NCI-H774 (cell line): ENCODE measurements around the gene AGAP1.

ENCODE experiments used
- DNase-seq: peaks from one replicate; lab custom pipeline; 2025; lab: John Stamatoyannopoulos, UW

AGAP1 gene

DNA sequence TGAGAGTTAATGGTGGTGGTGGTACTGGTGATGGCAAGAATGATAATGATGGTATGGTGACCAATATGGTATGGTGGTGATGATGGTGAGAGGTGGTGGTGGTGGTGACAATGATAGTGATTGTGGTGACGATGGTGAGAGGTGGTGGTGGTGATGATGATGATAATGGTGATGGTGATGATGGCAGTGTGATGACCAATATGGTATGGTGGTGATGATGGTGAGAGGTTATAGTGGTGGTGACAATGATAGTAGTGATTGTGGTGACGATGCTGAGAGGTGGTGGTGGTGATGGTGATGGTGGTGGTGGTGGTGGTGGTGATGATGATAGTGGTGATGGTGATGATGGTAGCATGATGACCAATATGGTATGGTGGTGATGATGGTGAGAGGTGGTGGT, 505.2 kb downstream of the AGAP1 start:
- DNase-seq = no peak

DNA sequence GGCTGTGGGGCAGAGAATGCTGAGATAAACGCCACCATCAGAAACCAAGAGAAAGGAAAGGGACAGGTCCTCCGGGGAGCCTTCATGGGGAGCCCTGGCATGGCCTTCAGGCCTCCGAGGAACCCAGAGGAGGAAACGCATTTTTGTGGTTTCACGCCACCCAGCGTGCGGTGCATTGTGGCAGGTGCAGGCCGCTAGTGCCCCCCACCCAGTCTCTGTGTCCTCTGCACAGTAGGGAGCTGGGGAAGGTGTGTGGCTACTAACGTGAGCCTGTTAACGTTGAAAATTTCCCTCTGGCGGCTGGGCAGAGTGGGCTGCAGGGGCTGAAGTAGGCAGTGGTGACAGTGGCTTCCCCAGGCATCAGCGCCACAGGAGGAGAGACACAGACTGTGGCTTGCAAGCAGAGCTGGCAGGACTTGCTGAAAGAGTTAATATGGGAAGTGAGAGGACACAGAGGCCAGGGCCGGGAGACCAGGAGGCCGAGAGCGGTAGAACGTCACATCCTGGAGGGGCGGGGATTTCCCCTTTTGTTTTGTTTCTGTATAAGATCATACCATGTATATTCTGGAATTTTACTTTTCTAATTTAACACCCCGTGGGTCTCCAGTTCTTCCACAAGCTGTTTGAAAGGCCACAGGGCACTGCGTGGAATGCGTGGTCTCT, 507.5 kb downstream of the AGAP1 start:
- DNase-seq = no peak

DNA sequence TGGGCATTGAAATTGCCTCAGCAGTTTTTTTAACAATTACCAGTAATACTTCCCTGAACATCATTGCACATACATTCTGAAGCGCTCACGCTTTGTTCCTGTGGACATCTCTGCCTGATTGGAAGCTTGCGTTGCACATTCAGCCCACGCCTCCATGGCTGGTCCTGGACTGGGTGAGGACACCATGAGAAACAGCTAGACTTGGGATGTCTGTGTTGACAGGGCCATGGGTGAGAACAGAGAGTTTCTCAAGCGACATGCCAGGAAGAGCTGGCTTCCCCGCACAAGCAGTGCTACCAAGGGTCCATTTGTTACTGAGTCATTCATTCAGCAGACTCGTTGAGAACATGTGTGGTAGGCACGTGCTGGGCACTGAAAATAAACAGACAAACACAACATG, 508.0 kb downstream of the AGAP1 start:
- no peak for DNase-seq

DNA sequence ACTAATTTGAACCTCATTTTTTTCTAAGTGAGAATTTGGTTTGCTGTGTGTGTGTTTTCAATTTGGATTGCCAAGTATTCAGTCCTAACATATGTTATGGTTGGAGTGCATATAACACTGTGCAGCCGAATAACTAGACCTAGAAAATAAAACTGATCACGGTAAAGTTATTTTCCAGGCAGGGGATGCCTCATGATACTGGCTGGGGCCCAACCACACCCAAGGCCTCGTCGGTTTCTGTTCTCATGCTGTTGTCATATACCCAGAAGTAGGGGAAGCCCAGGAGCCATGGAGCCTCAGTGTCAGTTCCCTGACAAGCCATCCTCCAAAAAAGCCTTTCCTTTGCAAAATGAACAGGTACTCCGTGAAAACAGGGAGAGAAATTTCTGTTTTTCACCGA, 514.2 kb downstream of the AGAP1 start:
- no peak for DNase-seq

DNA sequence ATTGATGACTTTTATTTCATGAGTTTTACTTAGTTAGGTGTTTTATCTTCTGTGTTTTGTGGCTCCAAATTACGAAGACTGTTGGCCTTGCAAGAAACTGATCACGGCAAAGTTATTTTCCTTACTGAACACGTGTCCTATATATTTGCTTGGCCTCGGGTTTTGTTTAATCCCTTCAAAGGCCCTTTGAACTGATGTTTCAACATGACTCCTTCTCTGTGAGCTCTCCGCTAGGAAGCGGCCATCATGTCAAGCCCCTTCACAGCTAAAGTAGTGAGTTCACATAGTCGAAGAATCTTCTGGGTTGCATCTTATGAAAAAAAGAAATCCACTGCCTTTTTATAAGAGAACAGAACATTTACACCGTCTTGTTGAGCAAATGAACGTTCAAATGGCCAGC, 515.0 kb downstream of the AGAP1 start:
- no peak for DNase-seq

DNA sequence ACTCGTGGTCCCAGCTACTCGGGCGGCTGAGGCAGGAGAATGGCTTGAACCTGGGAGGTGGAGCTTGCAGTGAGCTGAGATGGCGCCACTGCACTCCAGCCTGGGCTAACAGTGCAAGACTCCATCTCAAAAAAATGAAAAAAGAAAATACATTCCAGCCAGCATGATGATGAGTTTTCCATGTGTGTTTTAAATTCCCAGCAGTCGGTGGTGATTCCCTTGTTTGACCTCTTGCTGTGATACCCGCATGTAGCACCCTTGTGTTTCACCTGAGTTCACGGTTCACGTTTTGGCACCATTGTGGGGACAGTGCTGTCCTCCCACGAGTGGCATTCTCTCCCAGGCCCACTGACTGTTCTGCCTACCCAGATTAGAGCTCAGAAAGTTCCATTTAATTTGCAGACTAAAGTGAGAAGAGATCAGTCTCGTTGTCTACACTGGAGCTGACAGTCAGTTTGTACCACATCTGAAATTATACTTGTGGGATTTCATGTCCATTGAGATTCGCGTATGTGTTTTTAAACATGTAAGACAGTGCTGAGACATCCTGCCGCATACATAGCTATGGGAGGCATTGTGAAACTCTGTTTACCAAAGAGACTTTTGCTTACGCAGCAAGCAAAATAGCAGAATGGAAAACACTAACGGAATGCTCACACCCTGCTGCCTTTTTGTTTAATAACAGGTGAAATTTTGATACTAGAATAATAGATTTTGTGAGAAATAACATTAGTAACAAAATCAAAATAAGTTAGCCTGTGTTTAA, 517.3 kb downstream of the AGAP1 start:
- no peak for DNase-seq

DNA sequence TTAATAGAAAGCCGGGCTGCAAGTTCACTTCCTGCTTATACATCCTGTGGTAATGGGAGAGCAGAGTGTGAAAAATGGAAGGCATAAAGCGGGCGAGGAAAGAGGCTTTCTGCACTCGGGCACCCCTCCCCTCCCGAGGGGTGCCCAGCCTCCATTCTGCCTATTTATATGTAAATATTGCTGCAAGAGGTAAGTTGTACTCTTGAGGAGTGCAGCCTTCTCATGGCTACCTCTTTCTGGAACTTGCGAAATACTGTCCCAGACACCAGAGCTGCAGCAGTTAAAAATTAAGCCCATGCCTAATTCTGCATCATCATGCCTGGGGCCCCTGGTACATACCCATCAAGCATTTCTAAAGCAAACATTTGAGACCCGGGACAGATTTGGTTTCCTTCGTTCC, 518.3 kb downstream of the AGAP1 start:
- DNase-seq = no peak

DNA sequence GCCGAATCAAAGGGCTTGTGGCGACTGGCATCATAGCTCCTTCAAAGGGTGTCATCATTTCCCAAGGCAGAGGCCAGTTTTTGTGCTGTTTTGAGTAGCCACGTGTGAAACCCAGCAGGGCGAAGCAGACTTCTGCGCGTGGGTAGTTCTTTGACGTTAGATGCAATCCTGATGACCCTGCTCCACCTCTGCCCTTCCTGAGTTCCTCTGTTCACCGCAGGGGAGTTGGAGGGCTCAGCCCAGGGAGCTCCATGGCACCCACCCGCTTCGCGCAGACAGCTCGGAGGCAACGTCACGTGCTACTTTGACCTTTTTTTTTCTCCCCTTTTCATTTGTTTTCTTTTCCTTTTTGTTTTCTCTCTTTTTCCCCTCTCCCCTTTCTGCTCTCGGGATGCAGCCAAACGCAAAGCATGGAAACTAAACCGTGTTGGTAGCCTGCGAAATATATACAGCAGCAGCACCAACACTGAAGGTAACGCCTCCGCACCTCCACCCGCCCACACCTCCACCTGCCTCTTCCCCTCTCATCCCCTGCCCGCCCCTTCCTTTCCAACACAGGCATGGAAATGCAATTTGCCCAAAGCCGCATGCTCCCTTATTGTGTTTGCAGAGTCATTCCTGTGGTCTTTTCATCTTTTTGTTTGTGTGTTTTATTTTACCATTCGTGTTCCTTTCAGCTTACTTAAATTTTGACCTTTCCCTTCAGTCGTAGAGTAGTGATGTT, 520.7 kb downstream of the AGAP1 start:
- DNase-seq = no peak

DNA sequence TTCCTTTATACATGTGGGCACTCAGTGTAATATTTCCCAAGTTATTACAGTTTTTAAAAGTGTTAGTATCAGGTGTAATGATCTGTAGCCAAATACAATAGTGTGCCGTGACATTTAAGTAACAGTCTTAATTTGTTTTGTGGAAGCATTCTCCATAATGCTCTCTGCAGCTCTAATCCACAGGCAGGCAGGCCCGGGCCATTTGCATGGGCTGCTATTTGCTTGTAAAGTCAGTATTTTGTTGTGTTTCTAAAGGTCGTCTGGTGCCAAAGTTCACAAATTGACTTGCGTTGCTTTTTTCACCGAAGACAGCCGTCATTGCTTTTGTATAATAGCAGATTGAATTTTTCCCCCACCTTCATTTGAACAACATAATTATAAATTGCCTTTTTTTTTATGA, 521.3 kb downstream of the AGAP1 start:
- no peak for DNase-seq

DNA sequence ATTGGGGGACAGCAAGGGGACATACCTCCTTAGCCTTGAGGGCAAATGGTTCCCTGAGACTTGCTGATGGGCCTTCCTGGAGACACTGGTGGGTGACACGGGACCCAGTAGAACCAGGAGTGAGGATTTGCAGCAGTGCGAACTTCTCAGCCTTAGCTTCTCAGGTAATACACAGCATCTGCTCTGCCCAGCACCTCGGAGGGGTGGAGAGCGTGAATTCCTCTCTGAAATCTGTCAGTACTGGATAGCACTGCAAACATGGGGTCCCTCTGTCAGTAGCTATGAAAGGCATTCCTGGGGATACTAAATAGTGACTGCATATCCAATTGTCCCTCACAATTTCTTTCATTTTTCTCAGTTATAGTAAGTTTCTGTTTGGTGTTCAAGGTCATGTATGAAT, 522.7 kb downstream of the AGAP1 start:
- no peak for DNase-seq

DNA sequence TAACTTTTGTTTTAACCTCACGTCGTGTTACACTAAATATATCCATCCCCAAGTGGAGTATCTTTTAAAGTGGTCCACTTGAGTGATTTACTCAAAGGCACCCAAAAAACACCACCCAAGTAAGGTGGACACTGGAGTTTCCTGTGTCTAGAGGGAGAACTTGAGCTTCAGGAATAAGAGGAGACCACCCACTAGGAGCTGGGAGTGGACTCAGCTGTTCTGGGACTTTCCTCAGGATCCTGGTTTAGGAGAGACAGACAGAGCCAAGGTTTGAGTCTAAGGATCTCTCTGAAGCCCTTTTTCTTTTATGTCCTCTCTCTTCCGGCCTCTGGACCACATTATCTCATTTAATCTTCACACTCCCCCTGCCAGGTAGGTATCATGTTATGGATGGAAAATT, 523.6 kb downstream of the AGAP1 start:
- no peak for DNase-seq

DNA sequence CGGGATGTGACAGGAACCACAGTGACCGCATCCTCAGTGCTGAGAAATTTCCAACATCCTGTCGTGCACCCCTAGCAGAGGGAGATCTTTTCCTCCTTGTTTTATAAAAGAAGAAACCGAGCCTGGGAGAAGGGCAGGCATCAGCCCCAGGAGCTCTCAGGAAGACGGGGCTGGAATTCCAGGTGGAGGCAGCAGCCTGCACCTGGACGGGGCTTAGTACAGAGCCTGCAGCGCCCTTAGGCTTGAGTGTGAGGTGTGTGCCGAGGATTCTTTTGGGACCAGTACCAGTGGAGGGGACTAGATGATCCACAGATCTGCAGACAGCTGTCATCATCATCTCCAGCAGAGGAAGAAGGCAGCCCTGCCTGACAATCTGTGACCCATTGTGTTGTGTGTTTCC, 525.6 kb downstream of the AGAP1 start:
- DNase-seq = no peak

DNA sequence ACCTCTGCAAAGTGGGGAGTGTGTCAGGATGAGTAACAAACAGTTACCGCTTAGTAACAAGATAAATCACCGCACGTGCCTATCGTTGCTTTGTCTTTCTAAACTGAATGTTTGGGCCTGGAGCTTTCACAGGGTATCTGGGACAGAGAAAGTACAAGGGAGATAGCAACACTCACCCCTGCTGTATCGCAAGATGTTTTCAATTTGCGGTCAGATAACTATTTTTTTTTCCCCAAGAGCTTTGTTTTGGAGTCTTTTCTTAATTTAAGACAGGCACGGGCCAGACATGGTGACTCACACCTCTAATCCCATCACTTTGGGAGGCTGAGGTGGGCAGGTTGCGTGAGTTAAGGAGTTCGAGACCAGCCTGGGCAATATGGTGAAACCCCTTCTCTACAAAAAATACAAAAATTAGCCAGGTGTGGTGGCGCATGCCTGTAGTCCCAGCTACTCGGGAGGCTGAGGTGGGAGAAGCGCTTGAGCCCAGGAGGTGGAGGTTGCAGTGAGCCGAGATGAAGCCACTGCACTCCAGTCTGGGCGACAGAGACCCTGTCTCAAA, 527.7 kb downstream of the AGAP1 start:
- no peak for DNase-seq

DNA sequence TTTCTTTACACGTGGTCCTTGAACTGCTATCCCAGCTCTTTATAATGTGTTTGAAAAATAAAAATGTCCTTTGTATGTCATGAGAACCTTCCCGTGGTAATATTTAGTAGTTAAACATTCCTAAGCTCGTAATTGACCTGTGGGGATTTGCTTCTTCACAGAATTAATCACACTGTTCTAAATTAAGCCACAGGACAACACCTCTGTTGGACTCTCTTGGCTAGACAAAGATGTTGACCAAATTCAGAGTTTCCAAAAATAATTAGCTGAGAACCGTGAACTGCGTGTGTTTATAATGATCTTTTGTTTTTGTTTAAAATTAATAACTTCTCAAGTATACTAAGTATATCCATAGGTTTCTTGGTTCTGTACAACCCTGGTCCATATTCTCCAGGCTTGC, 528.3 kb downstream of the AGAP1 start:
- DNase-seq = no peak

DNA sequence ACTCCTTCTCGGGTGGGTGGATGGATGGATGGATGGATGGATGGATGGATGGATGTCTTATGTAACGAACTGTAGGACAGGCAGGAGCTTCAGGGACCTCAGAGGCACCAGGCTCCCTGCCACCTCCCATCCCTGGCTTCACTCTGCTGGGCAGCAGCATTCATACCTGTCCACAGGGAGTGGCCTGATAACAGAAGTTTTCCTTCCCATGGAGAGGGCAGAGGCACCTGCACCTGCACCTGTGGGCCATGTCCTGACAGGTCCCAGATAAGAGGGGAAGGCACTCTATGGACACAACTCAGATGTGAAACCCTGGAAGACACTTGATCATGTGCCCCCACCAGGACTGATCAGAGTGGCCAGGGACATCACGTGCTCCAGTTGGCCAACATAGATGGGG, 532.0 kb downstream of the AGAP1 start:
- no peak for DNase-seq

DNA sequence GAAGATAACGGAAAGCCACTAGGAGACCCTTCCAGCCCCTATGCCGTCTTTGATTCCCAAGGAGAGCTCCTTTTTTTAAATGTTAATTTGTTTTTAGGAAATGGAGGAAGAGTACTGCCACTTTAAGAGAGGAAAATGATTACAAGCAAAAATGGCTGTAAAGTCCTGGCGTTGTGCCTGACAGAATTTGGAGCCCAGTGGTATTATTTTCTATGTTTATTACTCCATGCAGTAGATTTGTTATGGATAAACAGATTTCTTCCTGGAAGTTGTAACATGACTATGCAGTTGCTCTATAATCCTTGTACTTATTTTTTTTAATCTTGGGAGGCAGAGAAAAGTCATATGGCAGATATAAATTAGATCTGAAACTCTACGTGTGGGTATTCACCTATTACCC, 533.0 kb downstream of the AGAP1 start:
- DNase-seq = no peak

DNA sequence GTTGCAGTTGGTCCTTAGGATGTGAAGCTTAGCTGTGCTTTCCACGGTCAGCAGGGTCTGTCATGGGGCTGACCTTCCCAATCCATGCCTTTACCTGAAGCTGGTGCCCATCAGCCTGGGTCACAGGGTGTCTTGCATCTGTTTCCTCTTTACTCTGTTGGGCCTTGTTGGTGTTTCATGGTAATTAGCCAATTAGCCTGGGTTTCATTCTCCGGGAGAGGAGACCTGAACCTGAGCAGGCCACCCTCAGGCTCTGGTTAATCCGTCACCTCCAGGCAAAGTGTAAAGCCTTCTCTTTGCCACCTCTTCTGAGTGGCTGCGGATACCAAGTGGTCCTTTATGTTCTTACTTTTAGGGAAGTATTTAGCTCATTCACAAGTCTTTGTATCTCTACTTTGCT, 534.2 kb downstream of the AGAP1 start:
- DNase-seq = no peak

DNA sequence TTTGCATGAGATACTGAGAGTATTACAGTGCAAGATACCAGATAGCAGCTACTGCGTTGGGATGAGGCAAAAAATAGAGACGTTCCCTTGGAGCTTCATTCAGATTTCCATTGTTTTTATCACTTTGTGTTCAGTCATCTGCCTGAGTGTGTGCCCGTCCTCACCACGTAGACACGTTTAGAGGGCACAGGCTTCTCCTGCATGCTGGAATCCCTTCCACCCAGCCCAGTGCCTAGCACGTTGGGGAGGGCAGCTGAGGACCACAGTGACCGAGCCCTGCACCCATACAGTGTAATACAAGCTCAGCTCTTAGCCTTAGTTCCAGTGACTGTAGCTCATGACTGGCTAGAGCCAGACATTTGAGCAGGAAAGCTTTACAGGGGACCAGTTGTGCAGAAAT, 539.6 kb downstream of the AGAP1 start:
- no peak for DNase-seq

DNA sequence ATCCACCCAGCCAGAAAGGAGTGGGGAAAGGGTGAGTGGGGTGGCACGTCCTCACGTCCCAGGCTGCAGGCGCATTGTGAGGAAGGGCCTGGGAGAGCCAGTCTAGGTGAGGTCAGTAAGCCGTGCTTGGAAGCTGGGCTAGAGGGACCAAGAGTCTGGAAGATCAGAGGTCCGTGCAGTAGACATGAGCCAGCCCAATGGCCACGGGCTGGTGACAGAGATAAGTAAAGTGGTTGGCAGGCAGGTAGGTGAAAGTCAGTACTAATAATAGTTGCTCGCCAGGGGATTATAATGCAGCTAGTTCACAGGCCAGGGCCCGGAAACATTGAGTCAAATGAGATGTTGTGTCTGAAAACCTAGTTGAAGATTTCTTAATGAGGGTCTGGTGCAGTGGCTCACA, 541.1 kb downstream of the AGAP1 start:
- no peak for DNase-seq

DNA sequence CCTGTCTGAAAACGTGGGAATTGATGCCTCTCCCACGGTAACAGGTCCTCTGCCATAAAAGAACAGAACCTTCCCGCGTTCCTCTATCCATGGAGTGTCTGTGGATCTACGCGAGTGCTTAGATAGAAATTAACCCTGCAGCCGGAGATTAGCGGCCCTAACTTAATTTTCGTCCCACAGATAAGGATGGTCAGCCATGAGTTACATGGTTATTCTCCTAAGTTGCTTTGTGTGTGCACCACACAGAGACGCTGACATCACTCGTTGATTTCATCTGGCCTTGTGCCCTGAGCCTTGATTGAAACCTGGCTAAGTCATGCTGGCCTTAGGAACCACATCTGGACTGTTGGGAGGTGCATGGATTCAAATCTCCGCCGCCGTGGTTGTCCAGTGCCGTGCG, 542.2 kb downstream of the AGAP1 start:
- DNase-seq = no peak

DNA sequence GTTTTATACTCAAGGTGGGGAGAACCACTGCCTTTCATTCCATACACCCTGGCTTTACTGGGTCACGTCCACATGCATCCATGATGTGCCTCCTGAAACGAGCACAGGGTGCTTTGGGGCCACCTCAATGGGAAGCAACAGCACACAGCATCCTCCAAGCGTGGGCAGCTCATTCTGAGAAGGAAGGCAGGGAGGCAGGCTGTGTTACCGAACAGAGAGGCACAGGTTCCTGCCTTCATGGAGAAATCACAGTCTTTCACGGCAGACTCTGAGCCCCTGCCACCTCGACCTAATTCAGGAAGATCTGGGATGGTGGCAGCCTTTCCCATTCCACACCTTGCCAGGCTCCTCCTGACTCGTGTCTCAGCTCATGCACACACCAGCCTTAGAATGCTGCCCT, 544.3 kb downstream of the AGAP1 start:
- DNase-seq = no peak

DNA sequence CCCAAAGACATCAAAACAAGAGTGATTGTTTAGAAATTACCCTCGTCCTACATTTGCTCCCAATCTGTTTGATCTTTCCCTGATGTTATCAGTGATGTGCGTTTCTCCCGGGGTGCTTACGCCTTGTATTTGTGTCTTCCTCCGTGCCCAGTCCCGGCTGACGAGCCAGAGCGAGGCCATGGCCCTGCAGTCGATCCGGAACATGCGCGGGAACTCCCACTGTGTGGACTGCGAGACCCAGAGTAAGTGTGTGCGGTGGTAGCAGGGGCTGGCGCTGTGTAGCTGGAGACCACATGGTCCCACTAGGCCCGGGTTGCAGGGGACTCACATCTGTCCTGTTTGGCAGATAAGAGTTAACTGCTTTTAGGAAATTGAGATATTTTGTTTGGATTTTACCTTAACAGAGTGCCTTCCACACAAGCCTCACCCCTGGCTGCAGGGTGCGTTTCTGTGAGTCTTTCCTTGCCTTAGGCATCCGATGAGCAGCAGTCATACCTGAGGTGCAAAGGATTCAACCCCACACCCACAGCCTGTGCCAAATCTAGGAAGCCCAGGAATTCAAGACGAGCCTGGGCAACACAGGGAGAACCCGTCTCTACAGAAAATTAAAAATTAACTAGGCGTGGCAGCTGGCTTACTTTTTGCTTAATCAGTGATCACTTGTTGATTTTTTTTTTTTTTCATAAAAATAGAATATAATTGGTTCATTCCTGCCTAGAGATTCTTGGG, 546.9 kb downstream of the AGAP1 start:
- no peak for DNase-seq
